ENCODE results near the gene HCN4. TPM values are rescaled to one million over a fixed set of nuclear protein-coding genes. Genes with fewer than 3 reads are reported as not detected.

The HCN4 gene
- total RNA-seq, 4 donors from 2014 or later, result not detected

GRCh38 chr15:73366766-73367623 is 1.8 kb downstream of the HCN4 start:
- intact Hi-C loops (cut with DNase I), result no loop called here
- peak overlapping the region in 1 of 4 donors; percentile 41 for H3K4me3 ChIP-seq

DNA sequence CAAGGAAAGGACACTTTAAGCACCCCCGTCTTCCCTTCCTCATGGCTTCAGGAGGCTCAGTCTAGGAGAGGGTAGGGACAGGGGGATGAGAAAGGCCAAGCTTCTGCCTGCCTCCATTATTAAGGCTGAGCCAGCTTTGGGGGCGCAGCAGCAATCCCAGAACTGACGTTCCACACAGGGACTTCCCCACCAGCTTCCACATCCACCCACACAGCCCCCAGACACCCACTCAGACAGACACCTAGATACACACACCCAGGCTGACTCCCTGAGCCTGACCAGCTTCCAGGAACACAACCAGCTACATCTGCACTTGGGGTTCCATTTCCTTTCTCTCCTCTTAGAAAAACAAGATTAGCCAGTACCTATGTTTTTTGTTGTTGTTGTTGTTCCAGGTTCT is 4.7 kb downstream of the HCN4 start:
- no peak overlapping the region for H3K27ac ChIP-seq
- WGBS, 2 donors, result 60 to 100% methylated on average over 1 to 3 of the region's 3 CpGs
- TF ChIP-seq POLR2A (IDR thresholded peaks at IDR 0.05) (no peak), CTCF (IDR thresholded peaks at IDR 0.05) (no peak)
- no peaks in the 10 kb centered on the region for H3K36me3 ChIP-seq
- intact Hi-C loops (cut with DNase I), result no loop called here
- no peaks in the 10 kb centered on the region for H3K9me3 ChIP-seq
- DNase-seq, result no peak
- H3K4me3 ChIP-seq, result no peak overlapping the region
- H3K27me3 ChIP-seq, result peaks cover 3 to 93% (median 5%) of the 10 kb centered on the region in 4 donors
- H3K4me1 ChIP-seq, result peaks cover 0 to 18% (median 14%) of the 10 kb centered on the region in 3 donors

More at GRCh38 chr15:73366766-73367623, 1.8 kb downstream of the HCN4 start:
- Histone ChIP-seq H3K4me1 (peaks cover 0 to 23% (median 16%) of the 10 kb centered on the region in 3 donors), H3K36me3 (no peaks in the 10 kb centered on the region), H3K9me3 (no peaks in the 10 kb centered on the region), H3K27ac (no peak overlapping the region), H3K27me3 (peaks cover 6 to 100% (median 13%) of the 10 kb centered on the region in 4 donors)
- no peak for TF ChIP-seq POLR2A (IDR thresholded peaks at IDR 0.05)
- no peak for TF ChIP-seq CTCF (IDR thresholded peaks at IDR 0.05)
- no peak for DNase-seq
- 15 to 100% methylated on average over 1 to 10 of the region's 28 CpGs for WGBS, 2 donors

DNA sequence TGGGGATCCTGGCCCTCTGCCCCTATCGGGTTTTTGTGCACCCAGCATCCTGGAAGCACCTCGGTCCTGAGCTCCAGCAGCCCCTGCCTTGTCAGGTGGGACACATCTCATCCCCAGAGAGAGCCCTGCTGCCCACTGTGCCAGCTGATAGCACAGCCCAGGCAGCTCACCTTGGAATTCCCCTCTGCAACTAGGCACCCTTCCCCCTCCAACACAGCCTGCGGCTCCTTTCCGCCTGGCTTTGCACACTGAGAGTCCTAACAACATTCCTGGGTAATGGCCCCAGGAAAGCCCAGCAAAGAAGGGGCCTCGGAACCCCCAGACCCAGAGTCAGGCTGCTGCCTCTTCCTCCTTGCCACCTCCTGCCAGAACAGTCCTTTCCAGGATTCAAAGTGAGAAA is 5.9 kb downstream of the HCN4 start:
- Histone ChIP-seq H3K9me3 (no peaks in the 10 kb centered on the region), H3K27ac (no peak overlapping the region), H3K4me1 (peaks cover 0 to 6% (median 2%) of the 10 kb centered on the region in 3 donors), H3K4me3 (no peak overlapping the region), H3K36me3 (no peaks in the 10 kb centered on the region), H3K27me3 (peaks cover 0 to 93% (median 0%) of the 10 kb centered on the region in 4 donors)
- no peak for DNase-seq
- intact Hi-C loops (cut with DNase I), result no loop called here
- TF ChIP-seq POLR2A (IDR thresholded peaks at IDR 0.05) (no peak), CTCF (IDR thresholded peaks at IDR 0.05) (no peak)
- WGBS, 2 donors, result 50% methylated on average over 3 of the region's 5 CpGs; no CpG with 5 or more reads in 1 of the 2 donors

DNA sequence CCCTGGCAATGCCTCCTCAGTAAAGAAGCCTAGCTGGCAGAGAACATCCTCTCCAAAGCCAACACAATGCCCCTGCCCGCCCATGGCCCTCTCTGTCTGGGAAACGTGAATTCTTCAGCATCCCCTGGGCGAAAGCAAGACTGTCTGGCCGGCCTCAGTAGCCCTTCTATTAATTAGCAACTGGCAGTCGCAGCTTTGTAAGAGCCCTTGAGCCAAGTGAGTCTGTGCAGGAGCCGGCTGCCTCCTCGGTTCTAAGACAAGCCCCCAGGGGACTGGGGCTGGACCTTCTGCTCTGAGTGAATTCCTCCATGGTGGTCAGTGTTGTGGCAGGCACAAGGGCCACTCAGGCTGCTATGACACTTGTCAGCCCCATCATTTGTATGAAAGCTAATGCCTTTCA is 7.4 kb downstream of the HCN4 start:
- TF ChIP-seq CTCF (IDR thresholded peaks at IDR 0.05), result no peak
- TF ChIP-seq POLR2A (IDR thresholded peaks at IDR 0.05), result no peak
- Histone ChIP-seq H3K4me3 (no peak overlapping the region), H3K9me3 (no peaks in the 10 kb centered on the region), H3K36me3 (no peaks in the 10 kb centered on the region), H3K4me1 (no peaks in the 10 kb centered on the region), H3K27ac (no peak overlapping the region), H3K27me3 (peaks cover 0 to 93% (median 0%) of the 10 kb centered on the region in 4 donors)
- 27 to 60% methylated on average over 1 to 5 of the region's 7 CpGs for WGBS, 2 donors
- intact Hi-C loops (cut with DNase I), result no loop called here
- DNase-seq, result no peak

DNA sequence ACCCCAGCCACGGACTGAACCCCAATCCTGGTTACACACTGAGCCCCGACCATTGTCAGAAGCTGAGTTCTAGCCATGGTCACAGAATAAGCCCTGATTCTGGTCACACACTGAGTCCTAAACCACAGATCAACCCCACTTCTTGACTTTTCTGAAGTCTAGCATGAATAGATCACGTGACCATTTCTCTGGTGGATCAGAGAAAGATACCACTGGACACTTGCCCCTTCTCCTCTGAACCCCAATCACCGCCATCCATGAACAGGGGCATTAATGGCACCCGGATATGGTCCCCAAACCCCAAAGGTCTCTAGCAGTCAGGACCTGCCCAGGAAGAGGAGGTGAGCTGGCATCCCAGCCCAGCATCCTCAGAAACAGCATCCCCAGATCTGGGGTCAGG is 9.1 kb downstream of the HCN4 start:
- intact Hi-C loops (cut with DNase I), result no loop called here
- no peaks in the 10 kb centered on the region for H3K9me3 ChIP-seq
- H3K27ac ChIP-seq, result no peak overlapping the region
- H3K4me3 ChIP-seq, result no peak overlapping the region
- H3K27me3 ChIP-seq, result peaks cover 0 to 91% (median 0%) of the 10 kb centered on the region in 4 donors
- H3K36me3 ChIP-seq, result no peaks in the 10 kb centered on the region
- DNase-seq, result no peak
- 17 to 71% methylated on average over 1 to 5 of the region's 5 CpGs for WGBS, 2 donors
- TF ChIP-seq POLR2A (IDR thresholded peaks at IDR 0.05) (no peak), CTCF (IDR thresholded peaks at IDR 0.05) (no peak)
- no peaks in the 10 kb centered on the region for H3K4me1 ChIP-seq

Data from esophagus squamous epithelium (tissue), 5 donors.